ENCODE data around the gene HOXC12. TPM values are rescaled to one million over a fixed set of nuclear protein-coding genes. Genes with fewer than 3 reads are reported as not detected.

HOXC12 gene
- total RNA-seq, 1 donor from 2014 or later: not detected

GRCh38 chr12:53935383-53936341, 19.0 kb upstream of the HOXC12 start:
- H3K27ac ChIP-seq: no peak overlapping the region
- ATAC-seq: no peak
- H3K36me3 ChIP-seq: no peaks in the 10 kb centered on the region
- intact Hi-C loops (cut with DNase I): no loop called here
- H3K4me1 ChIP-seq: no peaks in the 10 kb centered on the region
- H3K9me3 ChIP-seq: no peaks in the 10 kb centered on the region
- no peak for TF ChIP-seq CTCF (IDR thresholded peaks at IDR 0.05)
- H3K4me3 ChIP-seq: no peak overlapping the region
- H3K27me3 ChIP-seq (ENCODE audit: low read depth): peaks cover 100% of the 10 kb centered on the region
- no peak for DNase-seq

GRCh38 chr12:53937099-53937498, 17.6 kb upstream of the HOXC12 start:
- DNase-seq (no peak), ATAC-seq (no peak)
- Histone ChIP-seq H3K27me3 (ENCODE audit: low read depth) (peaks cover 100% of the 10 kb centered on the region), H3K4me1 (no peaks in the 10 kb centered on the region), H3K9me3 (no peaks in the 10 kb centered on the region), H3K4me3 (no peak overlapping the region), H3K36me3 (no peaks in the 10 kb centered on the region), H3K27ac (no peak overlapping the region)
- intact Hi-C loops (cut with DNase I): no loop called here
- TF ChIP-seq CTCF (IDR thresholded peaks at IDR 0.05): no peak

- no peak for TF ChIP-seq CTCF (IDR thresholded peaks at IDR 0.05)
- H3K27me3 ChIP-seq (ENCODE audit: low read depth): peaks cover 100% of the 10 kb centered on the region
- no peak overlapping the region for H3K27ac ChIP-seq
- DNase-seq (no peak), ATAC-seq (no peak)
- H3K4me3 ChIP-seq: no peak overlapping the region
- no peaks in the 10 kb centered on the region for H3K9me3 ChIP-seq
- intact Hi-C loops (cut with DNase I): no loop called here
- no peaks in the 10 kb centered on the region for H3K4me1 ChIP-seq
- no peaks in the 10 kb centered on the region for H3K36me3 ChIP-seq
Observed at GRCh38 chr12:53937596-53938325, 16.9 kb upstream of the HOXC12 start.

GRCh38 chr12:53938326-53939140, 16.2 kb upstream of the HOXC12 start, which contains the start of gene HOXC13:
TSS of gene HOXC13 (plus strand) at chr12:53938831. CDS start at chr12:53938907, 76 bp downstream.
- Histone ChIP-seq H3K27me3 (ENCODE audit: low read depth) (peaks cover 99% of the 10 kb centered on the region), H3K9me3 (no peaks in the 10 kb centered on the region), H3K27ac (no peak within 1 kb of the TSS), H3K4me1 (no peaks in the 10 kb centered on the region), H3K36me3 (no peaks in the 10 kb centered on the region), H3K4me3 (no peak within 1 kb of the TSS)
- DNase-seq (no peak), ATAC-seq (peak; percentile 28 to 50)
- no peak for TF ChIP-seq CTCF (IDR thresholded peaks at IDR 0.05)
- intact Hi-C loops (cut with DNase I): no loop called here
